GM18526 (cell line): ENCODE results near the gene HIRA.

ENCODE experiments used
- POLR2A ChIP-seq: IDR thresholded peaks from 3 replicates; pipeline ENCODE4 v1.6.1; 2011; ENCODE audit not compliant: insufficient read length; ENCODE audit errors: extremely low read depth

HIRA gene

GRCh38 chr22:19406281-19406811 is 25.2 kb downstream of the HIRA start:
- TF ChIP-seq POLR2A: no peak

- TF ChIP-seq POLR2A: no peak
Measured at GRCh38 chr22:19405652-19406051, 25.9 kb downstream of the HIRA start.

DNA sequence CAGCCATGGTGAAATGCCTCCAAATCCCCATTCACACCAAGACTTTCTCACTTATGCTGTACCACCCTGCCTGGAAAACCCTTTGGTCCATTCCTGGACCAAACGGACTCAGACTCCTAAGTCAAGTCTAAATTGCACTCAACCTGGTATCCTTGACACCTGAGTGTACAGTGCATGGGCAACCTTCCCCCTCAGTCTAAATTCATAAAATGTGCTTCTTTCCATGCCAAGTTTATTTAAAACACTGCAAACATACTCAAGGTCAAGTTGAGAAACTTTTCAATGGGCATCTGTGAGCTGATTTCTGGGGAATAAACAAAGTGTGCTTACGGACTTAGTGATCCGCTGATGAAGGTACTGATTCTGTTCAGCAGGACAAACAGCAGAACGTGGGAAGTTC is 26.4 kb downstream of the HIRA start:
- no peak for TF ChIP-seq POLR2A

DNA sequence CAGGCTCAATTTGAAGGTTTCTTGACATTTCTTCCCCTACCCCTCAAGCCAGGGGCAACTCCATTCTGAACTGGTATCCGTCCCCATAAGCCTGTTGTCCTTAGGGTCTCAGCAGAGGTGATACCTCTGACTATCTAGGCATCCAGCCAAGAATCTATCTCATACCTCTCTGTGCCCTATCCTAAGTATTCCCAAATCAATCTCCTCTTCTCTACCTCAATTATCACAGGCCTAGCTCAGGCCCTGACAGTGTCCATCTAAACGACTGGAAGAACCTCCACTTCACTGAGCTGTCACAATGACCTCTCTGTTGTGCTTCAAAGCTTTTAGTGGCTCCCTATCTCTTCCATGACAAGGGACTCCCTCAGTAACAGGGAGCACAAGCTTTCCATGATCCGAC is 26.9 kb downstream of the HIRA start:
- TF ChIP-seq POLR2A: no peak

GRCh38 chr22:19402642-19403191 is 28.8 kb downstream of the HIRA start:
- TF ChIP-seq POLR2A: no peak

GRCh38 chr22:19401483-19401882 is 30.1 kb downstream of the HIRA start:
- no peak for TF ChIP-seq POLR2A

DNA sequence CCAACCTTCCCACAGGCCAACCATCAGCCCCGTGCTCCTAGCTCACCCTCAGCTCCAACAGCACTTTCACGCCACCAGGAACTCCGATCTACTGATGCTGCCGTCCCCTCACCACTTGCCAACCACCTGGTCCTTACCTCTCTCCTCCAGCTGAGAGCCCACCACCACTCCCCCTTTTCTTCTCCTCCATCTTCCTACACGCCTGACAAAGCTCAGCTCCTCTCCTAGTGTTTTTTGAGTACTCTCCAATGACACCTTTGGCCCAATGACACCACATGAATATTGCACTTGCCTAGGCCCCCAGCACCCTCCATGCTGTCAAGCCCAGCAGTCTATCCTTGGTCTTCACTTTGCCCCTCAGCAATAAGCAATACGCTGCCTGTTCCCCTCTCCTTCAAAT is 30.7 kb downstream of the HIRA start:
- no peak for TF ChIP-seq POLR2A

DNA sequence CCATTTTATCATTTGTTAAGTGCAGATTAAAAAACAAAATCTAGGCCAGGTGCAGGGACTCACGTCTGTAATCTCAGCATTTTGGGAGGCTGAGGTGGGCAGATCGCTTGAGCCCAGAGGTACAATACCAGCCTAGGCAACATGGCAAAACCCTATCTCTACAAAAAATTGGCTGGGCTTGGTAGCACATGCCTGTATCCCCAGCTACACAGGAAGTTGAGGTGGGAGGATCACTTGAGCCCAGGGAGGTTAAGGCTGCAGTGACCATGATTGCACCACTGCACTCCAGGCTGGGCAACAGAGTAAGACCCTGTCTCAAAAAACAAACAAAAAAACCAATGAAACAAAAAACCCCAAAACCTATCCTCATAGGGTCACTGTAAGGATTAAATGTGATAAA is 32.9 kb downstream of the HIRA start:
- TF ChIP-seq POLR2A: no peak

GRCh38 chr22:19398206-19398605 is 33.3 kb downstream of the HIRA start:
- no peak for TF ChIP-seq POLR2A

- no peak for TF ChIP-seq POLR2A
Measured at GRCh38 chr22:19397734-19398104, 33.8 kb downstream of the HIRA start.

DNA sequence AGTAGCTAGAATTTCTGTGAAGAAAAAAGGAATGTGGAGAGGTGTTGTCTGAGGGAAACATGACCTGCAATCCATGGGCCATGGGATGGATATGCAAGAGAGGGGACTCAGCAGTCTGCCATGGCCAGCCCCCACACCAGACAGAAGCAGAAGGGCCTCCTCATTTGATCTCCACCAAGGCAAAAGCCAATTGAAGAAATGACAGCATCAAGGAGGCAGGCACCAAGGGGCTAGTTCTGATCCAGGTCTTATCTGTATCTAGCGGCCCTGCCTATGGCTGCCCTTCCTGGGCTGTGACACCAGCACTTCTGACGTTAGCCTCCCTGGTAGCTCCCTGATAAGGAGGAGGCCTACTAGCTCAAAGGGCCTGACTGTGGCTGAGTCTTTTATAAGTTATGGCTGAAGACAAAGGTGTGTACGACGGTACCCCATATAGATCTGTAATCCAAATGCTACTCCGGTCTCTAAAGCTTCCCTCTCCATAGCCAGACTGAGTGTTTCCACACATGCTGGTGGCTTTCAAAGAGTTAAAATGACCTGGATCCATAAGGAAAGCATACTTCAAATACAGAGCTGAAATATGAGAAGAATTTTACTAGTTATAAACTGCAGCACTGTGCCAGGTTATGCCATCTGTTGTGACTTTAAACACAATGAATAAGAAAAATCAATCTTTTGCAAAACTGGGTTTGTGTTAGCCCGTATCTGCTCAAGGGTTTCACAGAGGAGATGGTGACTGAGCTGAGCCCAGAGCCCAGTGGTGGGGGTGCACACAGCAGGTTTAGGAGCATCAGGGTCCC is 34.4 kb downstream of the HIRA start:
- no peak for TF ChIP-seq POLR2A

GRCh38 chr22:19396561-19396933 is 35.0 kb downstream of the HIRA start:
- TF ChIP-seq POLR2A: no peak

DNA sequence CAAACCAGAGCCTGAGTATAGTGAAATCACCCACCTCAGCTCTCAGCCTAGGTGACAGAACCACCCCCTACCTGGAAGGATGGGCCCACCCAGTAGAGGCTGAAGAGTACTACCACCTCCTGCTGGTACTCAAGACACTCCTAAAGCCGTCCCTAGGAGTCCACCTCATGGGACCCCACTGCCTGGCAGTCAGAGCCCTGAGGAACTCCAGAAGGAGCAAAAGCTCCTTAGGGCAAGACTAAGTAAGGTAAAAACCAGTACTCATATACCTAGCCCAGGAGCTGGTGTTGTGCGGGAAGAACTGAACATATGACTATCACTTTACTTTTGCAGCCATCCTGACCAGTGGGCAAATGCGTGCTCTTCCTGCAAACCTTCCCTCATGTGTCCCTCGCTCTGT is 36.3 kb downstream of the HIRA start:
- TF ChIP-seq POLR2A: no peak

DNA sequence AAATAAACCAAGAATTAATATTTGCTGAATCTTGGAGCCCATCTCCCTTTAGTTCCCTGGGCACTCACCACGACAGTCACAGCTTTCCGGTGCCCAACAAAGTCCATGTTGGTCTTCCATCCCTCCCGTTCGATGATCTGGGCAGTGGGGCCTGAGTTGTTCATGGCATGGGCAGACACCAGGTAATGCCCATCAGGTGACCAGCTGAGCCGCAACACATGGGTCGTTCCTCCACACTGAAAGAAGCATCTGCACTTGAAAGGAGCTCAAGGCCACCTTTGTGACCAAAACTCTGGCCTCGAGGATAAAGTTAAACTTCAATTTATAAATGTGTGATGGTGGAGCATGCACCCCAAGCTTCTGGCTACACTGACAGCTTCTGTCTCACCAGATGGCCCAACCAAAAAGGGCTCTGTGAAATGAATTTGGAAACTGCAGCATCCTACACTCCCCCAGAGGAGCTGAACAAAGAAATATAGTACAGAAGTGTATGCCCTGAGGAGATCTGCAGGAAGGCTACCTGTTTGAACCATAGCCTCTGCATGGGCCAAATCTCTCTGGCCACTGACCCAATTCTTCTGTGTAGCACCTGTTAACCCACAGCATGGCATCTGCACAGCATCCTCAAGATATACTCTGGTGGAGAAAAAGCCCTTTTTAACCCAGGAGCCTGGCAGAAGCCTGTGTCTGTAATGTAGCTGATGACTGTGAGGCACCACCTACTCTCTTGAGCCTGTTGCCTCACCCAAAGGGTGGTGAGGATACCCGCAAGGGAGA is 37.1 kb downstream of the HIRA start:
- TF ChIP-seq POLR2A: no peak

DNA sequence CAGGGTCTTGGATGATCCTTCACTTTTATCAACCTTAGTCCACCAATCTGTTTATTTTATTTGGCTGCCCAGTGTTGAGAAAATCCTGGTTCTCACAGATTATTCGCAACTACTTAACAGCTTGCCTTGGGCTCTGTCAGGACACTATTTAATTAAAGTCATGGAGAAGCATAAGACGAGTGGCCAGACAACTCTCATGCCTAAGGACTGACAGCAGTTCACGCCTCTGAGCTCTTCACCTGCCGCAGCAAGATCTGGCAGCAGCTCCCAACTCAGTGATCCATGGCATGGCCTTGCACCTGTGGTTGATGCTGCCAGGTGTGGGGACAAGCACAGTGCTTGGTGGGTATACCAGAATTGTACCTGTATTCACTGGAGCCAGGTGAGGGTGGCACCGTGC is 37.8 kb downstream of the HIRA start:
- TF ChIP-seq POLR2A: no peak

DNA sequence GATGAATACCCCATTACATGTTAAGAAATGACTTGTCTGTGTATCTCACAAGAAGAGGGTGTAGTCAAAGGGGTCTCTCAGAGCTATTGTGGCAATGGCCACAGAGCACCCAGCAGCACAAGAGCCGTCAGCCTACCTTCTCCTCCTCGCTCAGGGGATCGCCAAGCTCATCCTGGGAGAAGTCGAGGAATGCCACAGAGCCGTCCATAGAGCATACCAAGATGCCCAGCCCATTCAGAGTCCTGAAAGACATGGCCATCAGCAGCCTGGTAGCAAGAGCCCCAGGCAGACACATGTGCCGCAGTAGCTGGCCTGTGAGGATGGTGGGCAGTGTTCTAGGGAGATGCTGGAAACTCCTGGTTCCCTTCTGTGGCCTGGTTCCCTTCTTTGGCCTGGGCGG is 44.0 kb downstream of the HIRA start:
- TF ChIP-seq POLR2A: no peak
